K562 (cell line): Measurements from ENCODE around the gene MMD2. TPM values are rescaled to one million over a fixed set of nuclear protein-coding genes. Genes with fewer than 3 reads are reported as not detected.
A peak's percentile ranks its signal among the peaks of the same experiment; 100 is the strongest.

Source experiments
- ATAC-seq: fragments of 200-7000 bp; cut with Tn5 transposase; 3 replicates; pipeline ENCODE4 v1.9.1; 2020; ENCODE audit warnings: moderate library complexity
- BruUV-seq: library from RNA; stranded (reverse); fragments of 400-500 nt; replicated peaks from 2 replicates; lab custom pipeline; 2021; lab: Mats Ljungman, UMichigan
- CTCF ChIA-PET: fragments of 300-600 bp; formaldehyde crosslinking; extraction: SDS; loops from one replicate; lab custom pipeline; 2021; ENCODE audit warnings: low intra/inter-chr PET ratio; lab: Yijun Ruan, JAX
- POLR2A ChIA-PET: fragments of 300-600, 350-650 bp; sonication (Branson Sonifier 250); formaldehyde crosslinking; extraction: SDS; loops from one replicate; lab custom pipeline; 2021; ENCODE audit warnings: antibody characterized with exemption, inconsistent platforms; lab: Yijun Ruan, JAX
- DNase-seq, 4 experiments: peaks; one replicate each; pipeline versions ENCODE4 v3.0.0 to v3.0.0-alpha.2; 2011 to 2018; ENCODE audit warnings: low spot score in 3 of 4, mixed read lengths in 3 of 4; ENCODE audit errors: extremely low read depth in 1 of 4
- FAIRE-seq: peaks from 2 replicates; lab custom pipeline; 2011; peaks lifted over from hg19 to GRCh38; lab: Jason Lieb, UNC
- H2AFZ ChIP-seq: 2 replicates; pipeline ENCODE4 v1.6.0; 2011; ENCODE audit warnings: low read depth, low read length, control low read depth, inconsistent platforms
- H3K27ac ChIP-seq: fragments of 200-600 bp; 3 replicates; pipeline ENCODE4 v1.8.0; 2011; ENCODE audit warnings: low read depth, mild to moderate bottlenecking, control low read depth, inconsistent platforms, low read length, moderate library complexity, mixed read lengths; ENCODE audit errors: extremely low read depth
- H3K27me3 ChIP-seq, 2 experiments: fragments of 300-600 bp in 1 of 2; 2 replicates in 1 of 2; 3 replicates in 1 of 2; pipeline versions ENCODE4 v1.6.0 to v1.8.0; 2011; ENCODE audit warnings: inconsistent platforms in 2 of 2, low read length in 2 of 2, mild to moderate bottlenecking in 1 of 2, mixed read lengths in 1 of 2, moderate library complexity in 1 of 2; ENCODE audit not compliant: control insufficient read depth in 2 of 2, insufficient read depth in 2 of 2
- H3K36me3 ChIP-seq: fragments of 300-600 bp; 3 replicates; pipeline ENCODE4 v1.8.0; 2011; ENCODE audit warnings: mild to moderate bottlenecking, low read length, inconsistent platforms; ENCODE audit not compliant: control insufficient read depth, insufficient read depth
- H3K4me1 ChIP-seq, 2 experiments: fragments of 200-600 bp in 1 of 2; replicated peaks in 1 of 2; 2 replicates in 1 of 2; 3 replicates in 1 of 2; pipeline versions ENCODE4 v1.5.1 to v1.8.0; 2011; ENCODE audit warnings: inconsistent platforms in 2 of 2, low read length in 2 of 2, mild to moderate bottlenecking in 1 of 2, mixed read lengths in 1 of 2, moderate library complexity in 1 of 2; ENCODE audit not compliant: control insufficient read depth in 2 of 2, insufficient read depth in 2 of 2
- H3K4me2 ChIP-seq: 2 replicates; pipeline ENCODE4 v1.6.1; 2011; ENCODE audit warnings: low read length, control low read depth, inconsistent platforms, mixed read lengths; ENCODE audit not compliant: insufficient read depth
- H3K4me3 ChIP-seq: fragments of 200-600 bp; sonication (generic), shearing (Covaris generic); 2 replicates; pipeline ENCODE4 v1.5.1; 2016; ENCODE audit warnings: control low read depth, inconsistent platforms
- H3K79me2 ChIP-seq: fragments of 200-600 bp; 3 replicates; pipeline ENCODE4 v1.8.0; 2011; ENCODE audit warnings: low read length, inconsistent platforms; ENCODE audit not compliant: control insufficient read depth, insufficient read depth
- H3K9ac ChIP-seq, 2 experiments: 2 replicates each; pipeline versions ENCODE4 v1.6.0 to v1.6.1; 2011; ENCODE audit warnings: low read depth in 2 of 2, low read length in 2 of 2, control low read depth in 1 of 2, inconsistent platforms in 1 of 2, mild to moderate bottlenecking in 1 of 2, mixed read lengths in 1 of 2; ENCODE audit not compliant: insufficient read depth in 1 of 2
- H3K9me1 ChIP-seq: one replicate; pipeline ENCODE4 v1.6.0; 2011; ENCODE audit warnings: inconsistent platforms, mild to moderate bottlenecking, low read length, moderate library complexity; ENCODE audit not compliant: control insufficient read depth, insufficient read depth
- H3K9me3 ChIP-seq: replicated peaks from 2 replicates; pipeline ENCODE4 v1.5.1; 2011; ENCODE audit warnings: low read depth, low read length, inconsistent platforms; ENCODE audit not compliant: control insufficient read depth, insufficient read depth
- H4K20me1 ChIP-seq: replicated peaks from 2 replicates; pipeline ENCODE4 v1.6.1; 2011; ENCODE audit warnings: low read length, inconsistent platforms, mixed read lengths; ENCODE audit not compliant: control insufficient read depth, insufficient read depth
- CBFA2T2 ChIP-seq: fragments of 450-650 bp; conservative IDR thresholded peaks from 2 replicates; pipeline ENCODE4 v1.6.1; 2017; ENCODE audit warnings: mild to moderate bottlenecking
- EP400 ChIP-seq: fragments of 450-650 bp; IDR thresholded peaks from 2 replicates; pipeline ENCODE4 v1.6.1; 2017; ENCODE audit warnings: antibody characterized with exemption, mild to moderate bottlenecking, moderate library complexity
- HDAC2 ChIP-seq: fragments of 450-650 bp; IDR thresholded peaks from 2 replicates; pipeline ENCODE4 v1.6.1; 2016; ENCODE audit warnings: mild to moderate bottlenecking
- KAT7 ChIP-seq: sonication (generic); formaldehyde crosslinking; IDR thresholded peaks from 2 replicates; pipeline ENCODE4 v1.8.0; 2022; ENCODE audit warnings: missing genetic modification reagents, mild to moderate bottlenecking, borderline replicate concordance
- STAT5A ChIP-seq: IDR thresholded peaks from 2 replicates; pipeline ENCODE4 v1.6.1; 2012; ENCODE audit warnings: low read length, inconsistent platforms, borderline replicate concordance
- ZNF507 ChIP-seq: conservative IDR thresholded peaks from 2 replicates; pipeline ENCODE4 v1.6.1; 2017; ENCODE audit warnings: missing genetic modification characterization, missing compliant biosample characterization
- ZNF76 ChIP-seq: fragments of 250-450 bp; sonication (Bioruptor Pico); IDR thresholded peaks from 2 replicates; pipeline ENCODE4 v1.4.0; 2020; ENCODE audit warnings: mild to moderate bottlenecking, moderate library complexity, borderline replicate concordance
- WGBS: fragments of 100-300 bp; shearing (Covaris generic); methylation state at CpG from one replicate; pipeline ENCODE4 v1.1.6; 2016; ENCODE audit warnings: low coverage, mixed read lengths; ENCODE audit not compliant: insufficient coverage; ENCODE audit errors: missing lambda C conversion rate; 5-methylcytosine and 5-hydroxymethylcytosine counted together
- in situ Hi-C: fragments of 300-500 bp; cut with MboI; formaldehyde crosslinking; loops from 4 replicates; pipeline ENCODE4 v1.15.0; 2018; ENCODE audit warnings: inconsistent platforms, mixed read lengths
- intact Hi-C: fragments of 100-400 bp; cut with micrococcal nuclease; formaldehyde crosslinking; loops from 2 replicates; pipeline ENCODE4 v1.14.2; 2022
- polyA plus RNA-seq, 8 experiments: library from polyadenylated mRNA; depleted of rRNA in 4 of 8; stranded (reverse) in 5 of 8; unstranded in 3 of 8; fragments of >200 nt; fragmentation: Nextera tagmentation in 2 of 8; fragmentation: Illumina TruSeq in 1 of 8; extraction: Ambion mirVana in 2 of 8; extraction: Trizol in 1 of 8; gene quantifications; 2 replicates each; pipeline versions ENCODE4 v1.2.1 to v1.2.3, GENCODE V29; 2011 to 2014; ENCODE audit warnings: inconsistent platforms in 1 of 8, missing spikeins in 1 of 8
- total RNA-seq, 7 experiments: library from RNA; depleted of rRNA in 6 of 7; stranded (reverse); fragments of >200 nt in 6 of 7; fragmentation: Illumina TruSeq in 2 of 7; extraction: Trizol in 2 of 7; gene quantifications; 2 replicates each; pipeline versions ENCODE4 v1.2.1 to v1.2.3, GENCODE V29; 2011 to 2021; ENCODE audit warnings: low replicate concordance in 1 of 7
- TF ChIP-seq, protein P1 (sequence below), 2 experiments: fragments of 450-650 bp; IDR thresholded peaks; 2 replicates each; pipeline ENCODE4 v1.6.1; 2016
- TF ChIP-seq, protein P2 (sequence below), 2 experiments: IDR thresholded peaks; 2 replicates each; pipeline ENCODE4 v1.6.1; 2011; ENCODE audit warnings: borderline replicate concordance in 1 of 2, control low read depth in 1 of 2, low read depth in 1 of 2, low read length in 1 of 2, mild to moderate bottlenecking in 1 of 2, mixed read lengths in 1 of 2, moderate library complexity in 1 of 2; ENCODE audit not compliant: insufficient read depth in 1 of 2, insufficient read length in 1 of 2, poor library complexity in 1 of 2, severe bottlenecking in 1 of 2; ENCODE audit errors: extremely low read depth in 1 of 2
- TF ChIP-seq, protein P3 (sequence below), 2 experiments: fragments of 450-650 bp in 1 of 2; IDR thresholded peaks; 2 replicates each; pipeline ENCODE4 v1.6.1; 2011 to 2017; ENCODE audit warnings: low read depth in 2 of 2, antibody characterized with exemption in 1 of 2, borderline replicate concordance in 1 of 2, low read length in 1 of 2, mild to moderate bottlenecking in 1 of 2, mixed read lengths in 1 of 2; ENCODE audit not compliant: control insufficient read depth in 1 of 2
- TF ChIP-seq, protein P4 (sequence below): fragments of 250-450 bp; sonication (Bioruptor Pico); IDR thresholded peaks from 2 replicates; pipeline ENCODE4 v1.8.0; 2022; ENCODE audit warnings: moderate library complexity, mild to moderate bottlenecking, inconsistent platforms

Gene MMD2
- total and polyA plus RNA-seq, 9 of the 15 experiments (the other 6 are each of a cell fraction or from before 2014, with no cell fraction given), result not detected

DNA sequence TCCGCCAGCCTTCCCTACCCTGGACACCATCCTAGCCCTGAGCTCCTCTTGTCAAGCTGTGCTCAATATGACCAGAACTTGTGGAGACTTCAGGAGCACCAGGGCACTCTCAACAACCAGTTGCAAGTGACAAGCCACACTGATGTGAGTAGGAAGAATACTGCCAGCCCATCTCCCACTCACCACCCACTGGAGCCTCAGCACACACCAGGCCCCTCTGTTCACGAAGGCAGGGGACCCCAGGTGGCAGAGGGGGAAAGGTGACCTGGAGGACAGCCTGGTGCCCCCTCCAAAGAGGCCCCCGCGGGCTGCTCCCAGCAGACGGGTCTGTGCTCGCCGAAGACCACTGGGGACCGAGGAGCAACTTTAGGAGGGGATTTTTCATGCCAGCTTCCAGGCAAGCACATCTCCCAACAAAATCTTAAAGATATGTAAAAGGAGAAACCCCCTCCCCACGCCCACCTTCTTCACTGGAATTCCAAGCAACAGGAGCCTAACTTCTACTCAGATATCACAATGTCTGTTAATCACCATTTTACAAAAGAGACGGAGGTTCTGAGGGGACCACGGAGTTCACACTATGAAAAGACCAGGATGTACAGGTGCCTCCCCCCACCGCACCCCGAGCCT, 1.0 kb downstream of the MMD2 start:
- BruUV-seq, result no TSS peak
- peaks cover 10 to 28% of the 10 kb centered on the region in 2 experiments for H3K27me3 ChIP-seq
- no peaks in the 10 kb centered on the region; the same call in 1 of the 2 replicates for H4K20me1 ChIP-seq
- 25% methylated on average over 12 of the region's 13 CpGs for WGBS
- FAIRE-seq (no peak), ATAC-seq (peak; percentile 66), DNase-seq (no peak)
- H3K27ac ChIP-seq, result no peak overlapping the region
- H2AFZ ChIP-seq, result no peak overlapping the region
- H3K9me1 ChIP-seq, result no peaks in the 10 kb centered on the region
- CTCF ChIA-PET, result no interaction called here
- H3K4me1 ChIP-seq, result peaks cover 0 to 6% of the 10 kb centered on the region in 2 experiments; a peak in 2 of 5 replicates
- no peak overlapping the region for H3K4me3 ChIP-seq
- POLR2A ChIA-PET, result interaction anchor here (0.6 kb wide), 1 partner anchor 95 kb away, joined by 3 read pairs; no protein-coding TSS in a partner anchor
- in situ Hi-C loops, result no loop called here
- no peaks in the 10 kb centered on the region for H3K79me2 ChIP-seq
- H3K4me2 ChIP-seq, result no peak overlapping the region
- intact Hi-C loops, result no loop called here
- H3K9ac ChIP-seq, result no peak overlapping the region
- no peaks in the 10 kb centered on the region for H3K36me3 ChIP-seq
- H3K9me3 ChIP-seq, result no peaks in the 10 kb centered on the region
- TF ChIP-seq, protein P1, sequence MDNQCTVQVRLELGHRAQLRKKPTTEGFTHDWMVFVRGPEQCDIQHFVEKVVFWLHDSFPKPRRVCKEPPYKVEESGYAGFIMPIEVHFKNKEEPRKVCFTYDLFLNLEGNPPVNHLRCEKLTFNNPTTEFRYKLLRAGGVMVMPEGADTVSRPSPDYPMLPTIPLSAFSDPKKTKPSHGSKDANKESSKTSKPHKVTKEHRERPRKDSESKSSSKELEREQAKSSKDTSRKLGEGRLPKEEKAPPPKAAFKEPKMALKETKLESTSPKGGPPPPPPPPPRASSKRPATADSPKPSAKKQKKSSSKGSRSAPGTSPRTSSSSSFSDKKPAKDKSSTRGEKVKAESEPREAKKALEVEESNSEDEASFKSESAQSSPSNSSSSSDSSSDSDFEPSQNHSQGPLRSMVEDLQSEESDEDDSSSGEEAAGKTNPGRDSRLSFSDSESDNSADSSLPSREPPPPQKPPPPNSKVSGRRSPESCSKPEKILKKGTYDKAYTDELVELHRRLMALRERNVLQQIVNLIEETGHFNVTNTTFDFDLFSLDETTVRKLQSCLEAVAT (IDR thresholded peaks at IDR 0.05), result no peak
- TF ChIP-seq ZNF507, result no peak
- TF ChIP-seq, protein P2, sequence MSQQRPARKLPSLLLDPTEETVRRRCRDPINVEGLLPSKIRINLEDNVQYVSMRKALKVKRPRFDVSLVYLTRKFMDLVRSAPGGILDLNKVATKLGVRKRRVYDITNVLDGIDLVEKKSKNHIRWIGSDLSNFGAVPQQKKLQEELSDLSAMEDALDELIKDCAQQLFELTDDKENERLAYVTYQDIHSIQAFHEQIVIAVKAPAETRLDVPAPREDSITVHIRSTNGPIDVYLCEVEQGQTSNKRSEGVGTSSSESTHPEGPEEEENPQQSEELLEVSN (IDR thresholded peaks at IDR 0.05; ENCODE audit: borderline replicate concordance in 1 of 2, extremely low read depth in 1 of 2, insufficient read depth in 1 of 2, insufficient read length in 1 of 2, low read depth in 1 of 2, low read length in 1 of 2, poor library complexity in 1 of 2, severe bottlenecking in 1 of 2), result no peak
- no peak for TF ChIP-seq HDAC2
- TF ChIP-seq, protein P3, sequence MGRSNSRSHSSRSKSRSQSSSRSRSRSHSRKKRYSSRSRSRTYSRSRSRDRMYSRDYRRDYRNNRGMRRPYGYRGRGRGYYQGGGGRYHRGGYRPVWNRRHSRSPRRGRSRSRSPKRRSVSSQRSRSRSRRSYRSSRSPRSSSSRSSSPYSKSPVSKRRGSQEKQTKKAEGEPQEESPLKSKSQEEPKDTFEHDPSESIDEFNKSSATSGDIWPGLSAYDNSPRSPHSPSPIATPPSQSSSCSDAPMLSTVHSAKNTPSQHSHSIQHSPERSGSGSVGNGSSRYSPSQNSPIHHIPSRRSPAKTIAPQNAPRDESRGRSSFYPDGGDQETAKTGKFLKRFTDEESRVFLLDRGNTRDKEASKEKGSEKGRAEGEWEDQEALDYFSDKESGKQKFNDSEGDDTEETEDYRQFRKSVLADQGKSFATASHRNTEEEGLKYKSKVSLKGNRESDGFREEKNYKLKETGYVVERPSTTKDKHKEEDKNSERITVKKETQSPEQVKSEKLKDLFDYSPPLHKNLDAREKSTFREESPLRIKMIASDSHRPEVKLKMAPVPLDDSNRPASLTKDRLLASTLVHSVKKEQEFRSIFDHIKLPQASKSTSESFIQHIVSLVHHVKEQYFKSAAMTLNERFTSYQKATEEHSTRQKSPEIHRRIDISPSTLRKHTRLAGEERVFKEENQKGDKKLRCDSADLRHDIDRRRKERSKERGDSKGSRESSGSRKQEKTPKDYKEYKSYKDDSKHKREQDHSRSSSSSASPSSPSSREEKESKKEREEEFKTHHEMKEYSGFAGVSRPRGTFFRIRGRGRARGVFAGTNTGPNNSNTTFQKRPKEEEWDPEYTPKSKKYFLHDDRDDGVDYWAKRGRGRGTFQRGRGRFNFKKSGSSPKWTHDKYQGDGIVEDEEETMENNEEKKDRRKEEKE (IDR thresholded peaks at IDR 0.05; ENCODE audit: borderline replicate concordance in 1 of 2, control insufficient read depth in 1 of 2, low read depth in 2 of 2, low read length in 1 of 2), result no peak
- no peak for TF ChIP-seq ZNF76 (CRISPR knock-in tag)
- TF ChIP-seq KAT7 (CRISPR knock-in tag), result no peak
- TF ChIP-seq STAT5A, result no peak
- TF ChIP-seq, protein P4, sequence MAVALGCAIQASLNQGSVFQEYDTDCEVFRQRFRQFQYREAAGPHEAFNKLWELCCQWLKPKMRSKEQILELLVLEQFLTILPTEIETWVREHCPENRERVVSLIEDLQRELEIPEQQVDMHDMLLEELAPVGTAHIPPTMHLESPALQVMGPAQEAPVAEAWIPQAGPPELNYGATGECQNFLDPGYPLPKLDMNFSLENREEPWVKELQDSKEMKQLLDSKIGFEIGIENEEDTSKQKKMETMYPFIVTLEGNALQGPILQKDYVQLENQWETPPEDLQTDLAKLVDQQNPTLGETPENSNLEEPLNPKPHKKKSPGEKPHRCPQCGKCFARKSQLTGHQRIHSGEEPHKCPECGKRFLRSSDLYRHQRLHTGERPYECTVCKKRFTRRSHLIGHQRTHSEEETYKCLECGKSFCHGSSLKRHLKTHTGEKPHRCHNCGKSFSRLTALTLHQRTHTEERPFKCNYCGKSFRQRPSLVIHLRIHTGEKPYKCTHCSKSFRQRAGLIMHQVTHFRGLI, result no peak
- TF ChIP-seq EP400, result no peak
- no peak for TF ChIP-seq CBFA2T2
